Osteoblast (primary cell): ENCODE results near the gene PPP1R3F. TPM values are rescaled to one million over a fixed set of nuclear protein-coding genes. Genes with fewer than 3 reads are reported as not detected.
A peak's percentile ranks its signal among the peaks of the same experiment; 100 is the strongest.

ENCODE experiments used
- DNase-seq: peaks from one replicate; pipeline ENCODE4 v3.0.0; 2011; ENCODE audit warnings: low spot score, mixed read lengths; ENCODE audit not compliant: insufficient read length; ENCODE audit errors: missing footprints
- H2AFZ ChIP-seq: 2 replicates; pipeline ENCODE4 v1.6.0; 2011; ENCODE audit warnings: mild to moderate bottlenecking, low read length
- H3K27ac ChIP-seq: 2 replicates; pipeline ENCODE4 v1.5.1; 2011; ENCODE audit warnings: mild to moderate bottlenecking, low read depth, low read length, moderate library complexity
- H3K27me3 ChIP-seq: 2 replicates; pipeline ENCODE4 v1.6.0; 2012; ENCODE audit warnings: mild to moderate bottlenecking, control low read depth, inconsistent platforms, low read length, moderate library complexity; ENCODE audit not compliant: insufficient read depth
- H3K36me3 ChIP-seq: 2 replicates; pipeline ENCODE4 v1.5.1; 2011; ENCODE audit warnings: mild to moderate bottlenecking, low read length, control low read depth, moderate library complexity; ENCODE audit not compliant: insufficient read depth
- H3K4me1 ChIP-seq: 2 replicates; pipeline ENCODE4 v1.5.1; 2011; ENCODE audit warnings: mild to moderate bottlenecking, low read length, control low read depth, moderate library complexity; ENCODE audit not compliant: insufficient read depth
- H3K4me2 ChIP-seq: 2 replicates; pipeline ENCODE4 v1.6.0; 2011; ENCODE audit warnings: mild to moderate bottlenecking, low read length; ENCODE audit not compliant: insufficient read depth
- H3K4me3 ChIP-seq: fragments of 200-600 bp; sonication (generic); 3 replicates; pipeline ENCODE4 v1.5.1; 2012; ENCODE audit warnings: mild to moderate bottlenecking, low read length, inconsistent platforms; ENCODE audit not compliant: insufficient read depth
- H3K79me2 ChIP-seq: 2 replicates; pipeline ENCODE4 v1.6.0; 2012; ENCODE audit warnings: mild to moderate bottlenecking, low read length, control low read depth, inconsistent platforms; ENCODE audit not compliant: insufficient read depth
- H3K9me3 ChIP-seq: 2 replicates; pipeline ENCODE4 v1.5.1; 2011; ENCODE audit warnings: low read depth, low read length, control low read depth
- H4K20me1 ChIP-seq: 2 replicates; pipeline ENCODE4 v1.6.0; 2012; ENCODE audit warnings: mild to moderate bottlenecking, low read length, control low read depth; ENCODE audit not compliant: insufficient read depth
- CTCF ChIP-seq: IDR thresholded peaks from 2 replicates; pipeline ENCODE4 v1.5.1; 2011; ENCODE audit warnings: mild to moderate bottlenecking, low read depth, low read length, moderate library complexity; ENCODE audit errors: extremely low read depth
- total RNA-seq: library from RNA; depleted of rRNA; stranded (reverse); fragments of >200 nt; gene quantifications from 2 replicates; pipeline ENCODE4 v1.2.3, GENCODE V29; 2012

Gene PPP1R3F
- total RNA-seq, 1 donor, result 4.0 TPM

GRCh38 chrX:49308604-49309269 lies 39.1 kb downstream of the PPP1R3F start:
- DNase-seq, result peak; percentile 60
- Histone ChIP-seq H3K4me2 (peak overlapping the region; percentile 83), H4K20me1 (no peaks in the 10 kb centered on the region), H3K27ac (no peak overlapping the region), H3K4me1 (no peaks in the 10 kb centered on the region), H3K27me3 (no peaks in the 10 kb centered on the region), H3K9me3 (no peaks in the 10 kb centered on the region), H3K79me2 (no peaks in the 10 kb centered on the region), H2AFZ (peak overlapping the region; percentile 80), H3K36me3 (no peaks in the 10 kb centered on the region), H3K4me3 (peak overlapping the region; percentile 65)
- no peak for TF ChIP-seq CTCF

GRCh38 chrX:49309401-49309981 lies 39.9 kb downstream of the PPP1R3F start:
- no peaks in the 10 kb centered on the region for H3K27me3 ChIP-seq
- no peaks in the 10 kb centered on the region for H4K20me1 ChIP-seq
- no peaks in the 10 kb centered on the region for H3K4me1 ChIP-seq
- H3K4me2 ChIP-seq, result peak overlapping the region; percentile 83
- H3K79me2 ChIP-seq, result no peaks in the 10 kb centered on the region
- no peaks in the 10 kb centered on the region for H3K36me3 ChIP-seq
- peak overlapping the region; percentile 27 for H3K27ac ChIP-seq
- H3K9me3 ChIP-seq, result no peaks in the 10 kb centered on the region
- peak overlapping the region; percentile 80 for H2AFZ ChIP-seq
- DNase-seq, result no peak
- TF ChIP-seq CTCF, result no peak
- peak overlapping the region; percentile 65 for H3K4me3 ChIP-seq

GRCh38 chrX:49310371-49310770 lies 40.8 kb downstream of the PPP1R3F start:
- H3K4me3 ChIP-seq, result no peak overlapping the region
- peak overlapping the region; percentile 80 for H2AFZ ChIP-seq
- no peaks in the 10 kb centered on the region for H3K27me3 ChIP-seq
- H3K36me3 ChIP-seq, result no peaks in the 10 kb centered on the region
- H3K79me2 ChIP-seq, result no peaks in the 10 kb centered on the region
- no peak overlapping the region for H3K27ac ChIP-seq
- no peaks in the 10 kb centered on the region for H3K9me3 ChIP-seq
- H3K4me2 ChIP-seq, result peak overlapping the region; percentile 83
- H4K20me1 ChIP-seq, result no peaks in the 10 kb centered on the region
- no peaks in the 10 kb centered on the region for H3K4me1 ChIP-seq
- no peak for TF ChIP-seq CTCF
- no peak for DNase-seq

GRCh38 chrX:49312176-49312575 lies 42.6 kb downstream of the PPP1R3F start:
- Histone ChIP-seq H3K4me1 (no peaks in the 10 kb centered on the region), H3K9me3 (no peaks in the 10 kb centered on the region), H3K27me3 (no peaks in the 10 kb centered on the region), H3K79me2 (no peaks in the 10 kb centered on the region), H2AFZ (no peak overlapping the region), H3K27ac (no peak overlapping the region), H3K36me3 (no peaks in the 10 kb centered on the region), H3K4me2 (no peak overlapping the region), H3K4me3 (no peak overlapping the region), H4K20me1 (no peaks in the 10 kb centered on the region)
- TF ChIP-seq CTCF, result no peak
- DNase-seq, result no peak
